ENCODE results near the gene TGFBR3L. TPM values are rescaled to one million over a fixed set of nuclear protein-coding genes. Genes with fewer than 3 reads are reported as not detected.

Gene TGFBR3L
- total and polyA plus RNA-seq, 2 donors (not counting 3 experiments of a cell fraction or from before 2014, with no cell fraction given): 0.35 TPM; not detected in 1

GRCh38 chr19:7933828-7934725 lies 19.4 kb downstream of the TGFBR3L start:
- Histone ChIP-seq H3K4me3 (replicated peaks in 1 of 3; ENCODE audit: insufficient read depth in 1 of 3, low read depth in 1 of 3, low read length in 3 of 3) (no peak overlapping the region), H3K27me3 (ENCODE audit: control insufficient read depth in 2 of 2, insufficient read depth in 2 of 2, low read length in 2 of 2) (no peaks in the 10 kb centered on the region), H3K9me3 (replicated peaks; ENCODE audit: control insufficient read depth, insufficient read depth, low read length) (no peaks in the 10 kb centered on the region), H3K4me2 (ENCODE audit: insufficient read depth, low read length) (no peak overlapping the region), H3K79me2 (ENCODE audit: control insufficient read depth, insufficient read depth, low read length) (no peaks in the 10 kb centered on the region), H3K9ac (replicated peaks; ENCODE audit: extremely low read depth, insufficient read depth, low read length) (no peak overlapping the region), H3K27ac (ENCODE audit: insufficient read depth, low read depth, low read length) (no peak overlapping the region), H3K9me1 (replicated peaks; ENCODE audit: control insufficient read depth, extremely low read depth, insufficient read depth, low read length) (no peaks in the 10 kb centered on the region), H3K4me1 (ENCODE audit: control insufficient read depth, extremely low read depth, insufficient read depth, low read length) (peaks cover 3% of the 10 kb centered on the region), H3K36me3 (ENCODE audit: control insufficient read depth in 2 of 2, extremely low read depth in 1 of 2, insufficient read depth in 2 of 2, low read length in 2 of 2) (peaks cover 10 to 58% of the 10 kb centered on the region in 2 experiments), H2AFZ (ENCODE audit: low read depth, low read length) (no peak overlapping the region), H4K20me1 (replicated peaks; ENCODE audit: control insufficient read depth, extremely low read depth, insufficient read depth, low read length) (no peaks in the 10 kb centered on the region)
- TF ChIP-seq POLR2AphosphoS5 (IDR thresholded peaks at IDR 0.05; ENCODE audit: insufficient read depth, low read depth, low read length): no peak
- CTCF ChIA-PET: no interaction called here
- BruUV-seq (replicated peaks): no TSS peak
- dilution Hi-C loops (cut with MboI; ENCODE audit: extremely low pct_ligation_motif_present, low sequenced_read_pairs) (no loop called here), intact Hi-C loops (cut with micrococcal nuclease) (no loop called here)
- no peak for FAIRE-seq
- POLR2A ChIA-PET: no interaction called here
- DNase-seq (ENCODE audit: low read depth, low spot score): no peak

- Histone ChIP-seq H3K36me3 (ENCODE audit: control insufficient read depth in 2 of 2, extremely low read depth in 1 of 2, insufficient read depth in 2 of 2, low read length in 2 of 2) (peaks cover 10 to 58% of the 10 kb centered on the region in 2 experiments), H3K9ac (replicated peaks; ENCODE audit: extremely low read depth, insufficient read depth, low read length) (no peak overlapping the region), H3K79me2 (ENCODE audit: control insufficient read depth, insufficient read depth, low read length) (no peaks in the 10 kb centered on the region), H3K4me1 (ENCODE audit: control insufficient read depth, extremely low read depth, insufficient read depth, low read length) (no peaks in the 10 kb centered on the region), H3K9me1 (replicated peaks; ENCODE audit: control insufficient read depth, extremely low read depth, insufficient read depth, low read length) (no peaks in the 10 kb centered on the region), H3K4me3 (replicated peaks in 1 of 3; ENCODE audit: insufficient read depth in 1 of 3, low read depth in 1 of 3, low read length in 3 of 3) (no peak overlapping the region), H3K9me3 (replicated peaks; ENCODE audit: control insufficient read depth, insufficient read depth, low read length) (no peaks in the 10 kb centered on the region), H3K4me2 (ENCODE audit: insufficient read depth, low read length) (no peak overlapping the region), H3K27me3 (ENCODE audit: control insufficient read depth in 2 of 2, insufficient read depth in 2 of 2, low read length in 2 of 2) (no peaks in the 10 kb centered on the region), H3K27ac (ENCODE audit: insufficient read depth, low read depth, low read length) (no peak overlapping the region), H4K20me1 (replicated peaks; ENCODE audit: control insufficient read depth, extremely low read depth, insufficient read depth, low read length) (no peaks in the 10 kb centered on the region), H2AFZ (ENCODE audit: low read depth, low read length) (no peak overlapping the region)
- BruUV-seq (replicated peaks): no TSS peak
- intact Hi-C loops (cut with micrococcal nuclease): no loop called here
- dilution Hi-C loops (cut with MboI; ENCODE audit: extremely low pct_ligation_motif_present, low sequenced_read_pairs): no loop called here
- no peak for TF ChIP-seq JUN (IDR thresholded peaks at IDR 0.05; ENCODE audit: borderline replicate concordance, insufficient read depth, insufficient read length, low read depth)
- no peak for TF ChIP-seq CTCF (IDR thresholded peaks at IDR 0.05; ENCODE audit: extremely low read depth in 1 of 2, insufficient read depth in 1 of 2, low read depth in 1 of 2, low read length in 2 of 2)
- TF ChIP-seq MAX (IDR thresholded peaks at IDR 0.05; ENCODE audit: insufficient read depth, insufficient read length): no peak
- TF ChIP-seq POLR2AphosphoS5 (IDR thresholded peaks at IDR 0.05; ENCODE audit: insufficient read depth, low read depth, low read length): no peak
- TF ChIP-seq FOS (IDR thresholded peaks at IDR 0.05; ENCODE audit: borderline replicate concordance, insufficient read depth, low read length): no peak
- no peak for TF ChIP-seq MYC (IDR thresholded peaks at IDR 0.05; ENCODE audit: low read depth, low read length)
- TF ChIP-seq GATA2 (IDR thresholded peaks at IDR 0.05; ENCODE audit: insufficient read depth, insufficient read length, low read depth, low read length): no peak
- TF ChIP-seq EZH2 (IDR thresholded peaks at IDR 0.05; ENCODE audit: borderline replicate concordance, low read depth, low read length, severe bottlenecking): no peak
- TF ChIP-seq POLR2A (IDR thresholded peaks at IDR 0.05; ENCODE audit: low read depth, low read length): no peak
- CTCF ChIA-PET: interaction anchor here (0.7 kb wide), 1 partner anchor 571 kb away, joined by 4 read pairs; no protein-coding TSS in a partner anchor
- no peak for FAIRE-seq
- DNase-seq (ENCODE audit: low read depth, low spot score): no peak
- POLR2A ChIA-PET: no interaction called here
These were observed 20.1 kb downstream of the TGFBR3L start for GRCh38 chr19:7934766-7935165.
